NCI-H345 (cell line): ENCODE data around the gene C1QTNF9B.

Experiments used
- DNase-seq: peaks from one replicate; lab custom pipeline; 2025; lab: John Stamatoyannopoulos, UW

The C1QTNF9B gene

GRCh38 chr13:23856008-23856750 lies 41.1 kb downstream of the C1QTNF9B start:
- no peak for DNase-seq

DNA sequence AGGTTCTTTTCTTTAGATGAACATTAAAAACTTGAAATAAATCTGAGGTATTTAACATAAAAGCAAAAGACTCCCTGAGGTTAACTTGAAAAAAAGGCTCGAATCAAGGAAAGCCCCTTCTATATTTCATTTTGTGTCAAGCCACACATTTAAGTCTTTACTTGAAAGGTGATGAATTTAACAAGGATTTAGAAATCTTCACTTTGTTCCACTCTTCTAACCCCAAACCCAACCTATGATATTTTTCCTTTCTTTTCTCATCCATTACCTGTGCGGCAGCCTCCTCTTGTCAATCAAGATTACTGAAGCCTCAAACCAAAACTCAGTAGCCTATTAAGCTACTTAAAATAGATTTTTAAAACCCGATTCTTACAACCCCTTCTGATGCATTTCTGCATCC lies 41.9 kb downstream of the C1QTNF9B start:
- DNase-seq: no peak

- no peak for DNase-seq
Measured at GRCh38 chr13:23852351-23852750, 45.0 kb downstream of the C1QTNF9B start.

DNA sequence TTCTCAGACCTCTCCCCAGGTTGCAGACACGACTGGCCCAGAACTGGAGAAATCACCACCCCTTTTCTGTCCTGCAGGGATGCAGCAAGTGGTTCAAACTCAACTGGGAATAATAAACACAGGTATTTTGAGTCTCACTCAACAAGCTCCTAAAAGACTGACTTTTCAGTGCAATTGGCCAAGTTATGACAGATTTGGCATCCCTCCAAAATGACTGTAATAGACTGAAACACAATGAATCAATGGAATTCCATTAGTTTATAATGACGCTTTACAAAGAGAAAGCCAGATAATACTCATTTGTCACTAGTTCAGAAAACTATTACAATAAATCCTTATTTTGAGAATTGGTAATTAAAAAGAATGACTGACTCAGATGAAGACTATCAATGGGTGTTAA lies 46.2 kb downstream of the C1QTNF9B start:
- DNase-seq: no peak

DNA sequence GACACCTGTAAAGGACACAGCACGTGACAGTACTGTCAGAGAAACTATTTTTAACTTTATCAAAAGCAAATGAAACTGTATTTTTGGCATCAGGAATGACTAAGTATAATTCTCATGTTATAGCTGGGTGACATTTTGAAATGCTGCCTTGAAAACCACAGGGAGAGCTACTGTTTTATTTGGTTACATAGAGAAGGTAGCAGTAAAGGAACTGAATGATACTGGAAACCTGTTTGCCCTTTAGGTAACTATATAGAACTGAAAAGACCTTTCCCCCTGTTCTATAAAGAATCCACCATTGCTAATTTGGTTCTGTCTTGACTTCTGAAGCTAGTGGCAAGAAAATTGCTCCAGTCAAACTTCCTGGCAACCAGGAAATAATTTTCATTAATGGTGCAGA lies 47.2 kb downstream of the C1QTNF9B start:
- DNase-seq: no peak

DNA sequence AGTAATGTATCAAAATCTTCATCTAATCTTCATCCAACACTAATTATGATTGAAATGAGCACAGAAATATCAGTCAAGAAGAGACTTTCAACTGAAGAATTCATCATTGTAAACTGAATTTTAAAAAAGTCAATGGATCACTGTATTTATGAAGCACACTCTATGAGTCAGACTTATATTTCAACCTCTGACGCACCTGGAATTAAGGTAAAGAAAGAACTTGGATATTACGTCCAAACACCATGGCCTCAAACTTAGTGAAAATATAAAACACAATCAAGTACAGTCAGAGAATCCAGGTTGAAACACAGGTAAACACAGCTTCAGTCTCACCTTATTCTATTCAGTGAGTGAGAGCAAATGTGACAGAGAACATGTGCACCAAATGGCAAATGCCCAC lies 47.6 kb downstream of the C1QTNF9B start:
- DNase-seq: no peak

DNA sequence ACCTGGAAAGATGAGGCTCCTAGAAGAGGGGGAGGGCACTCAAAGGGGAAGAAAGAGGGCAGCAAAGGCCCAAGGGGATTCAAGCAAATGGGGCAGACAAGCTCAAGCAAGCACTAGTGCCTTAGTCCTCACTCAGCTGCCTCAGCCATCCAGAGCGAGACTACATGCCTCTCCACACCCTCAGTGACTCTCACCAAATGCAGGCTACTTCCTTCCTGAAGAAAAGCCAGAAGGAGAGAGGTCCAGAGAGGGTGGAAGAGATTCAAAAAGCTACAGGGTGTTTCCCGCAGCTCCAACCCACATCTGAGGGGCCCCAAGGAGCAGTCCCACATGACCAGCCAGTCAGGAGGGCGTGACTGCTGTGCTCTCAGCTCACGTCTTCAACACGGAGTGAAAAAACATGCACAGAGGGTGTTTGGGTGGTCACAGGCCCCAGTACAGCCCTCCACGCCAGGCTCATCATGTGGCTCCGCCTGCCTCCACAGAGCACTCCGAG lies 48.6 kb downstream of the C1QTNF9B start:
- no peak for DNase-seq

DNA sequence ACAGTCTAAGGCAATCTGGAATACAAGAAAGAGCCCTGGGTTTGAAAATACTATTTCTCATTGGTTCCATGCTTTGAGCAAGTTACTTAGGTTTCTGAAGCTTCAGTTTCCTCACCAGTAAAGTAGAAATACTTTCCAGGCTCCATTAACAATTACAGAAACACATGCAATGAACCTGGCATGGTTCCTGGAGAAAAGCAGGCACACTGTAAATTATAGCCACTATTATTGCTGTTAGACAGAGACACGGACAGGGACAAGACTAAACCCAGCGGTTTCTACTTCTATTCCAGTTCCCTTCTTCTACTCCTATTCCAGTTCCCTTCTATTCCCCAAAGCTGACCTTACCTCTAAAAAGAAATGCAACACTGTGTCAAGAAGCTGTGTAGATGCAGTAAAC lies 49.3 kb downstream of the C1QTNF9B start:
- no peak for DNase-seq

DNA sequence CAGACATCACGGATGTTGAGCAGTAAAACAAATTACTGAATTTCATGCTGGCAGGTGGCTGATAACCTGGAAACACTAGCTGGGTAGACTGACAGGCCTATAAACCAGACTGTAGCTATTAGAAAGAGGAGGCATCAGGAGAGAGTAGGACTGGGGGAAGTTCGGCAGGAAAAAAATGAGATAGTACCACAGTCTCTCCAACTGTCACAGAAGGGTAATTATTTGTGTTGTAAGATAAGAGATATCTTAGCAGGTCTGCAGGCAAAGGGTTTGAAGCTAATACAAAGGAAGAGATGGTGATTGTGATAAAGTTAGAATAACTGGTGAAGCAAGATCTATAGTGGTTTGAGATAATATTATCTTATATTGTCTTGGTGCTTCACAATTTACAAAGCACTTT lies 49.8 kb downstream of the C1QTNF9B start:
- no peak for DNase-seq

- DNase-seq: no peak
Measured at GRCh38 chr13:23845105-23845725, 52.1 kb downstream of the C1QTNF9B start.

- no peak for DNase-seq
Measured at GRCh38 chr13:23844132-23844531, 53.2 kb downstream of the C1QTNF9B start.

DNA sequence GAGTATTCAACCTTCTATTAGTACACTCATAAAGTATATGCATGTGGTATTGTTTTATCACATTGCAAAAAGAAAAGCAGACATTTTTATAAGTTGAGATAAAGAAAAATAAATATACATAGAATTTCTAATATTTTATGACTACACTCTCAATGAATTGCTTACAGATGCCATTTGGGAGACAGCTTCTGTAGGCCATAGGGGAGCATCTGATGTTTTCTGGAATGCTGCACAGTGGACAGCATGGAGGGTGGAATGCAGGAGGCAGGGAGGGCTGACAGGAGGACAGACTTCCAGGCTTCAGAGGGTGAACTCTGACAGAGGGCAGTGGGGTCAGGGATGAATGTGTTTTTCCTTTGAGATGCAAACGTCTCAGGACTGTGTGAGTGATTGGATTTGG lies 53.9 kb downstream of the C1QTNF9B start:
- DNase-seq: no peak

DNA sequence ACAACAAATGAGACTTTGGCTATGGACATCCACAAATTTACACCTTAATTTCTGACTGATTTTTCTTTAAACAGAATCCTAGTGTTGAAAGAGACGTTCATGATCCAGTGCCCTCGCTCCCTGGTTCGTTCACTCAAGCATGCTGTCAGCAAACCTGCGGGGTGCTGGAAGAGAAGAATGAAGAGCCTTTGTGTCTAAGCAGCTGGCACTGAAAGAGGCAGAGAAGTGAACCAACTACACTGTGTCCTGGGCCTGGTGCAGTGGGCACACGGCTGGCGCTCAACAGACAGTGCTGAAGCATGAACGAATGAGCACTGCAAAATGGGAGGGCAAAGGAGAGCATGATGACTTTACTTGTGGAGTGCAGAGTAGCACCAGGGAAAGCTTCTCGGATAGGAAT lies 54.9 kb downstream of the C1QTNF9B start:
- peak; percentile 32 for DNase-seq
